HepG2 (cell line): Measurements from ENCODE around the gene MXI1. TPM values are rescaled to one million over a fixed set of nuclear protein-coding genes. Genes with fewer than 3 reads are reported as not detected.

Experiments used
- BHLHE40 ChIP-seq: IDR thresholded peaks from 2 replicates; pipeline ENCODE4 v1.6.1; 2011; ENCODE audit warnings: low read length, improper control_type of control experiment
- JUND ChIP-seq: sonication (generic); formaldehyde crosslinking; IDR thresholded peaks from 2 replicates; pipeline ENCODE4 v1.8.0; 2022; ENCODE audit warnings: mild to moderate bottlenecking, missing genetic modification reagents
- NCOA5 ChIP-seq: sonication (generic); formaldehyde crosslinking; IDR thresholded peaks from 2 replicates; pipeline ENCODE4 v1.4.0; 2020; ENCODE audit warnings: missing genetic modification reagents
- POLR2AphosphoS2 ChIP-seq: IDR thresholded peaks from 2 replicates; pipeline ENCODE4 v1.6.1; 2011; ENCODE audit warnings: low read depth, low read length, improper control_type of control experiment
- TBL1XR1 ChIP-seq: fragments of 150-350 bp; IDR thresholded peaks from 2 replicates; pipeline ENCODE4 v1.6.1; 2014; ENCODE audit warnings: borderline replicate concordance, low read length; ENCODE audit not compliant: partially characterized antibody
- TEAD2 ChIP-seq: sonication (generic); formaldehyde crosslinking; IDR thresholded peaks from 2 replicates; pipeline ENCODE4 v1.9.0; 2021; ENCODE audit warnings: missing genetic modification reagents
- ZBTB8A ChIP-seq: sonication (generic); formaldehyde crosslinking; IDR thresholded peaks from 2 replicates; pipeline ENCODE4 v1.4.0; 2020; ENCODE audit warnings: mild to moderate bottlenecking, low read depth, missing genetic modification reagents, borderline replicate concordance
- ZFP36 ChIP-seq: fragments of 150-350 bp; IDR thresholded peaks from 2 replicates; pipeline ENCODE4 v1.6.1; 2018; ENCODE audit warnings: borderline replicate concordance, low read length, low read depth; ENCODE audit not compliant: partially characterized antibody
- ZIK1 ChIP-seq: sonication (generic); formaldehyde crosslinking; IDR thresholded peaks from 2 replicates; pipeline ENCODE4 v1.5.0; 2020; ENCODE audit warnings: mild to moderate bottlenecking, low read depth, missing genetic modification reagents, borderline replicate concordance
- ZMAT3 ChIP-seq: sonication (generic); formaldehyde crosslinking; conservative IDR thresholded peaks from 2 replicates; pipeline ENCODE4 v1.7.0; 2021; ENCODE audit warnings: missing genetic modification reagents
- ZNF263 ChIP-seq: sonication (generic); formaldehyde crosslinking; IDR thresholded peaks from 2 replicates; pipeline ENCODE4 v1.4.0; 2020; ENCODE audit warnings: missing genetic modification reagents
- ZNF317 ChIP-seq: sonication (generic); formaldehyde crosslinking; IDR thresholded peaks from 2 replicates; pipeline ENCODE4 v1.5.0; 2020; ENCODE audit warnings: mild to moderate bottlenecking, missing genetic modification reagents
- ZNF460 ChIP-seq: sonication (generic); formaldehyde crosslinking; IDR thresholded peaks from 2 replicates; pipeline ENCODE4 v1.5.1; 2020; ENCODE audit warnings: missing genetic modification reagents, mild to moderate bottlenecking, borderline replicate concordance
- ZNF672 ChIP-seq: sonication (generic); formaldehyde crosslinking; IDR thresholded peaks from 2 replicates; pipeline ENCODE4 v1.8.1; 2022; ENCODE audit warnings: missing genetic modification reagents
- ZNF841 ChIP-seq: sonication (generic); formaldehyde crosslinking; IDR thresholded peaks from 2 replicates; pipeline ENCODE4 v1.8.1; 2023; ENCODE audit warnings: missing genetic modification reagents, borderline replicate concordance
- ZNF883 ChIP-seq: sonication (generic); formaldehyde crosslinking; IDR thresholded peaks from 2 replicates; pipeline ENCODE4 v1.5.1; 2020; ENCODE audit warnings: mild to moderate bottlenecking, missing genetic modification reagents; ENCODE audit errors: not compliant biosample characterization
- polyA plus RNA-seq, 8 experiments: library from polyadenylated mRNA; depleted of rRNA in 3 of 8; stranded (reverse) in 7 of 8; unstranded in 1 of 8; fragments of >200 nt; fragmentation: Illumina TruSeq in 4 of 8; extraction: Trizol in 4 of 8; gene quantifications; 2 replicates each; pipeline versions ENCODE4 v1.2.1 to v1.2.3, GENCODE V29; 2011 to 2016; ENCODE audit warnings: low read depth in 4 of 8, missing spikeins in 1 of 8, mixed read lengths in 1 of 8; ENCODE audit not compliant: insufficient read depth in 1 of 8
- total RNA-seq, 5 experiments: library from RNA; depleted of rRNA; stranded (reverse); fragments of >200 nt; fragmentation: Illumina TruSeq; extraction: Trizol; gene quantifications; 2 replicates each; pipeline ENCODE4 v1.2.3, GENCODE V29; 2016; ENCODE audit warnings: low read depth in 1 of 5
- TF ChIP-seq, protein P1 (sequence below): sonication (generic); formaldehyde crosslinking; IDR thresholded peaks from 2 replicates; pipeline ENCODE4 v1.8.0; 2023; ENCODE audit warnings: mild to moderate bottlenecking, missing genetic modification reagents
- TF ChIP-seq, protein P2 (sequence below): sonication (generic); formaldehyde crosslinking; conservative IDR thresholded peaks from 2 replicates; pipeline ENCODE4 v1.4.0; 2020; ENCODE audit warnings: missing genetic modification reagents
- TF ChIP-seq, protein P3 (sequence below): sonication (generic); formaldehyde crosslinking; IDR thresholded peaks from 2 replicates; pipeline ENCODE4 v1.4.0; 2020; ENCODE audit warnings: mild to moderate bottlenecking, missing genetic modification reagents
- TF ChIP-seq, protein P4 (sequence below): fragments of 450-650 bp; IDR thresholded peaks from 2 replicates; pipeline ENCODE4 v1.6.1; 2017
- TF ChIP-seq, protein P5 (sequence below): sonication (generic); formaldehyde crosslinking; IDR thresholded peaks from 2 replicates; pipeline ENCODE4 v1.5.1; 2020; ENCODE audit warnings: missing genetic modification reagents, mild to moderate bottlenecking, borderline replicate concordance

MXI1 gene
- total and polyA plus RNA-seq, 2 of the 13 experiments (the other 11 are each of a cell fraction or from before 2014, with no cell fraction given), result 6.6 to 22.0 TPM

DNA sequence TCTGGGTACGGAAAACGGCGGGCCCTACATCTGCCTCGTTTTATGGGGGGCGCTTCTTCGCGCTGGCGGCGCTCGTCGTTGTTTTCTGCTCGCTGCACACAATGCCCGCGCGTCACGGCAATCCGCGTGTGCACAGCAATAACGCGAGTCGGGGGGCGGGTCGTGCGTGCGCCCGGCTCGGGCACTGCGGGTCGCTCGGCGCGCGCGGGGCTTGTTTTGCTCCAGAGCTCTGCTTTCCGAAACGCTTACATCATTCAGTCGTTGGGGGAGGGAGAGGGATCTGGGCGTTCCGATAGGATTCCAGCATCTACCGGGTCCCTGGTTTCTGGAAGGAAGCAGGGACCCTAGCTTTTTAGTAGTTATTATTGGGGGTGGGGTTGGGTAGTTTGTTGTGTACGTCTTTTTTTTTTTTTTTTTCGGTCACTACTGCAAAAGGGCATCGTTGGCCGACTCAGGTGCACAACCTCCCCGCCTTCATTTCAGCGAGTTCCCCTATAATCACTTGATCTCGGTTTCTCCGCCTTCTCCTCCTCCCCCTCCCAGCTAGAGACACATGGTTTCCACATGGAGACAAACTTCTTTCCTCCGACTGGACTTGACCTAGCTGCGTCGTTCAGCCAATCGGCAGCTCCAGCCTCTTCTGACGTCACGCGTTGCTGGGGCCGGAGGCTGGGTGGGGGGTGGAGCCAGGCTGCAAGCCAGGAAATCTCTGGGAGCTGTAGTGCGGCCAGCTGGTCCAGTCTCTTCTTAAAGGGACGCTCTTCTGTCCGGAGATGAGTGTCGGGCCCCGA lies 3.5 kb downstream of the MXI1 start (continued):
- TF ChIP-seq, protein P1, sequence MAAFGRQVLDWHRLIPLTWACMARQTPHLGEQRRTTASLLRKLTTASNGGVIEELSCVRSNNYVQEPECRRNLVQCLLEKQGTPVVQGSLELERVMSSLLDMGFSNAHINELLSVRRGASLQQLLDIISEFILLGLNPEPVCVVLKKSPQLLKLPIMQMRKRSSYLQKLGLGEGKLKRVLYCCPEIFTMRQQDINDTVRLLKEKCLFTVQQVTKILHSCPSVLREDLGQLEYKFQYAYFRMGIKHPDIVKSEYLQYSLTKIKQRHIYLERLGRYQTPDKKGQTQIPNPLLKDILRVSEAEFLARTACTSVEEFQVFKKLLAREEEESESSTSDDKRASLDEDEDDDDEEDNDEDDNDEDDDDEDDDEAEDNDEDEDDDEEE (CRISPR knock-in tag), result no peak; the same call in 1 of the 2 replicates
- TF ChIP-seq ZNF672 (CRISPR knock-in tag), result no peak
- no peak for TF ChIP-seq ZIK1
- TF ChIP-seq ZNF263, result no peak
- TF ChIP-seq ZNF460 (CRISPR knock-in tag), result no peak
- no peak for TF ChIP-seq ZNF883 (CRISPR knock-in tag)
- TF ChIP-seq POLR2AphosphoS2, result no peak
- TF ChIP-seq JUND (CRISPR knock-in tag), result no peak
- TF ChIP-seq, protein P2, sequence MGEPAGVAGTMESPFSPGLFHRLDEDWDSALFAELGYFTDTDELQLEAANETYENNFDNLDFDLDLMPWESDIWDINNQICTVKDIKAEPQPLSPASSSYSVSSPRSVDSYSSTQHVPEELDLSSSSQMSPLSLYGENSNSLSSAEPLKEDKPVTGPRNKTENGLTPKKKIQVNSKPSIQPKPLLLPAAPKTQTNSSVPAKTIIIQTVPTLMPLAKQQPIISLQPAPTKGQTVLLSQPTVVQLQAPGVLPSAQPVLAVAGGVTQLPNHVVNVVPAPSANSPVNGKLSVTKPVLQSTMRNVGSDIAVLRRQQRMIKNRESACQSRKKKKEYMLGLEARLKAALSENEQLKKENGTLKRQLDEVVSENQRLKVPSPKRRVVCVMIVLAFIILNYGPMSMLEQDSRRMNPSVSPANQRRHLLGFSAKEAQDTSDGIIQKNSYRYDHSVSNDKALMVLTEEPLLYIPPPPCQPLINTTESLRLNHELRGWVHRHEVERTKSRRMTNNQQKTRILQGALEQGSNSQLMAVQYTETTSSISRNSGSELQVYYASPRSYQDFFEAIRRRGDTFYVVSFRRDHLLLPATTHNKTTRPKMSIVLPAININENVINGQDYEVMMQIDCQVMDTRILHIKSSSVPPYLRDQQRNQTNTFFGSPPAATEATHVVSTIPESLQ, result no peak
- no peak for TF ChIP-seq TEAD2
- TF ChIP-seq ZBTB8A (CRISPR knock-in tag), result no peak
- TF ChIP-seq, protein P3, sequence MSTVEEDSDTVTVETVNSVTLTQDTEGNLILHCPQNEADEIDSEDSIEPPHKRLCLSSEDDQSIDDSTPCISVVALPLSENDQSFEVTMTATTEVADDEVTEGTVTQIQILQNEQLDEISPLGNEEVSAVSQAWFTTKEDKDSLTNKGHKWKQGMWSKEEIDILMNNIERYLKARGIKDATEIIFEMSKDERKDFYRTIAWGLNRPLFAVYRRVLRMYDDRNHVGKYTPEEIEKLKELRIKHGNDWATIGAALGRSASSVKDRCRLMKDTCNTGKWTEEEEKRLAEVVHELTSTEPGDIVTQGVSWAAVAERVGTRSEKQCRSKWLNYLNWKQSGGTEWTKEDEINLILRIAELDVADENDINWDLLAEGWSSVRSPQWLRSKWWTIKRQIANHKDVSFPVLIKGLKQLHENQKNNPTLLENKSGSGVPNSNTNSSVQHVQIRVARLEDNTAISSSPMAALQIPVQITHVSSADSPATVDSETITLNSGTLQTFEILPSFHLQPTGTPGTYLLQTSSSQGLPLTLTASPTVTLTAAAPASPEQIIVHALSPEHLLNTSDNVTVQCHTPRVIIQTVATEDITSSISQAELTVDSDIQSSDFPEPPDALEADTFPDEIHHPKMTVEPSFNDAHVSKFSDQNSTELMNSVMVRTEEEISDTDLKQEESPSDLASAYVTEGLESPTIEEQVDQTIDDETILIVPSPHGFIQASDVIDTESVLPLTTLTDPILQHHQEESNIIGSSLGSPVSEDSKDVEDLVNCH (CRISPR knock-in tag), result no peak
- no peak for TF ChIP-seq ZFP36
- TF ChIP-seq, protein P4, sequence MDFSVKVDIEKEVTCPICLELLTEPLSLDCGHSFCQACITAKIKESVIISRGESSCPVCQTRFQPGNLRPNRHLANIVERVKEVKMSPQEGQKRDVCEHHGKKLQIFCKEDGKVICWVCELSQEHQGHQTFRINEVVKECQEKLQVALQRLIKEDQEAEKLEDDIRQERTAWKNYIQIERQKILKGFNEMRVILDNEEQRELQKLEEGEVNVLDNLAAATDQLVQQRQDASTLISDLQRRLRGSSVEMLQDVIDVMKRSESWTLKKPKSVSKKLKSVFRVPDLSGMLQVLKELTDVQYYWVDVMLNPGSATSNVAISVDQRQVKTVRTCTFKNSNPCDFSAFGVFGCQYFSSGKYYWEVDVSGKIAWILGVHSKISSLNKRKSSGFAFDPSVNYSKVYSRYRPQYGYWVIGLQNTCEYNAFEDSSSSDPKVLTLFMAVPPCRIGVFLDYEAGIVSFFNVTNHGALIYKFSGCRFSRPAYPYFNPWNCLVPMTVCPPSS, result no peak
- TF ChIP-seq ZNF841 (CRISPR knock-in tag), result no peak
- TF ChIP-seq, protein P5, sequence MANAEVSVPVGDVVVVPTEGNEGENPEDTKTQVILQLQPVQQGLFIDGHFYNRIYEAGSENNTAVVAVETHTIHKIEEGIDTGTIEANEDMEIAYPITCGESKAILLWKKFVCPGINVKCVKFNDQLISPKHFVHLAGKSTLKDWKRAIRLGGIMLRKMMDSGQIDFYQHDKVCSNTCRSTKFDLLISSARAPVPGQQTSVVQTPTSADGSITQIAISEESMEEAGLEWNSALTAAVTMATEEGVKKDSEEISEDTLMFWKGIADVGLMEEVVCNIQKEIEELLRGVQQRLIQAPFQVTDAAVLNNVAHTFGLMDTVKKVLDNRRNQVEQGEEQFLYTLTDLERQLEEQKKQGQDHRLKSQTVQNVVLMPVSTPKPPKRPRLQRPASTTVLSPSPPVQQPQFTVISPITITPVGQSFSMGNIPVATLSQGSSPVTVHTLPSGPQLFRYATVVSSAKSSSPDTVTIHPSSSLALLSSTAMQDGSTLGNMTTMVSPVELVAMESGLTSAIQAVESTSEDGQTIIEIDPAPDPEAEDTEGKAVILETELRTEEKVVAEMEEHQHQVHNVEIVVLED, result no peak
- peak; percentile 30; the same call in 1 of the 2 replicates for TF ChIP-seq ZMAT3 (CRISPR knock-in tag)
- TF ChIP-seq ZNF317, result no peak
- no peak for TF ChIP-seq TBL1XR1
- TF ChIP-seq BHLHE40, result no peak; the same call in 1 of the 2 replicates
- no peak for TF ChIP-seq NCOA5 (CRISPR knock-in tag)
